Dermis blood vessel endothelial cell (primary cell): ENCODE results near the gene PATJ. TPM values are rescaled to one million over a fixed set of nuclear protein-coding genes. Genes with fewer than 3 reads are reported as not detected.
"Not testable (repeated sequence)": the region's sequence is repeated elsewhere in the genome, so short reads cannot be mapped to it uniquely, and the experiment has no call there.

Experiments used
- DNase-seq: peaks from one replicate; pipeline ENCODE4 v3.0.0; 2010
- total RNA-seq: library from RNA; depleted of rRNA; stranded (reverse); fragments of >200 nt; gene quantifications from 2 replicates; pipeline ENCODE4 v1.2.3, GENCODE V29; 2014

The PATJ gene, protein sequence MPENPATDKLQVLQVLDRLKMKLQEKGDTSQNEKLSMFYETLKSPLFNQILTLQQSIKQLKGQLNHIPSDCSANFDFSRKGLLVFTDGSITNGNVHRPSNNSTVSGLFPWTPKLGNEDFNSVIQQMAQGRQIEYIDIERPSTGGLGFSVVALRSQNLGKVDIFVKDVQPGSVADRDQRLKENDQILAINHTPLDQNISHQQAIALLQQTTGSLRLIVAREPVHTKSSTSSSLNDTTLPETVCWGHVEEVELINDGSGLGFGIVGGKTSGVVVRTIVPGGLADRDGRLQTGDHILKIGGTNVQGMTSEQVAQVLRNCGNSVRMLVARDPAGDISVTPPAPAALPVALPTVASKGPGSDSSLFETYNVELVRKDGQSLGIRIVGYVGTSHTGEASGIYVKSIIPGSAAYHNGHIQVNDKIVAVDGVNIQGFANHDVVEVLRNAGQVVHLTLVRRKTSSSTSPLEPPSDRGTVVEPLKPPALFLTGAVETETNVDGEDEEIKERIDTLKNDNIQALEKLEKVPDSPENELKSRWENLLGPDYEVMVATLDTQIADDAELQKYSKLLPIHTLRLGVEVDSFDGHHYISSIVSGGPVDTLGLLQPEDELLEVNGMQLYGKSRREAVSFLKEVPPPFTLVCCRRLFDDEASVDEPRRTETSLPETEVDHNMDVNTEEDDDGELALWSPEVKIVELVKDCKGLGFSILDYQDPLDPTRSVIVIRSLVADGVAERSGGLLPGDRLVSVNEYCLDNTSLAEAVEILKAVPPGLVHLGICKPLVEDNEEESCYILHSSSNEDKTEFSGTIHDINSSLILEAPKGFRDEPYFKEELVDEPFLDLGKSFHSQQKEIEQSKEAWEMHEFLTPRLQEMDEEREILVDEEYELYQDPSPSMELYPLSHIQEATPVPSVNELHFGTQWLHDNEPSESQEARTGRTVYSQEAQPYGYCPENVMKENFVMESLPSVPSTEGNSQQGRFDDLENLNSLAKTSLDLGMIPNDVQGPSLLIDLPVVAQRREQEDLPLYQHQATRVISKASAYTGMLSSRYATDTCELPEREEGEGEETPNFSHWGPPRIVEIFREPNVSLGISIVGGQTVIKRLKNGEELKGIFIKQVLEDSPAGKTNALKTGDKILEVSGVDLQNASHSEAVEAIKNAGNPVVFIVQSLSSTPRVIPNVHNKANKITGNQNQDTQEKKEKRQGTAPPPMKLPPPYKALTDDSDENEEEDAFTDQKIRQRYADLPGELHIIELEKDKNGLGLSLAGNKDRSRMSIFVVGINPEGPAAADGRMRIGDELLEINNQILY (N-terminal part only)
- total RNA-seq, result 5.4 and 6.1 TPM in 2 replicates

DNA sequence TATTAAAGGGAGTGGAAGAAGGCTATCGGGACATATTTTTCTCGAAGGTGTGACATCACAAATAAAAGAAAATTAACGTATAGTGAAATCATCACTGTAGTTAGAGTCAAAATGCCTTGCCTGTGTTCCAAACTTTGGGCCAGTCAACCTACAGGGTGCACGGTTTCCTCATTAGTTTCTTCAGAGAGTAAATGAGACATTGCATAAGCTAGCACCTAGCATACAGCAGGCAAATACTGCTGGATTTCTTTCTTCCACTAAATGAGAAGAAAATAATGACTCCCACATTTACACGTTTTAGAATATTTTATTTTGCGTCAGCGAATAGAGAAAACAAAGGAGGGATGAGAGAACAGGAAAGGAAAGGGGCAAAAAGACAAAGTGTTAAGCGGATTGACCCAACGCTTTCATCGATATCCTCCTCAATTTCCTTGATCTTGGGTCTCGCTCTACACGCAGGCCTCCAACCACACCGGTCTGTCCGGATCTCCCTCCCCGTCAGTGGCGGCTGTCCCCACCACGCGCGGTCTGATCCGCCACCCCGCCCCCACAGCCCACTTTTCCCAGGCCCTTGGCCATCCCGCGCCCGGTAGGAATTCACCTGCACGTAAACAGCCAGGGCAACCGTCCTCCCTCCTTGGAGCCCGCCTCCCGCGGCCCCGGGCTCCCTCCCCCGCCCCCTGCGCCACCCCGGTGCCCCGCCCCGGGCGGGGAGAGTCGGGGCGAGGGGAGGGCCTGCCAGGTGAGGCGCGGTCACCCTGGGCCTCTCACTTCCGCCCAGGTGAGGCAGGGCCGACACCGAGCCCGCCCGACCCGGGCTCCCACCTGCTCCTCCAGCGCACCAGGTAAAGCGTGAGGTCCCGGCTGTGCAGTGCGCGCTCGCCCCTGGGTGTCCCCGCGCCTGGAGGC, at the start of gene PATJ:
Gene PATJ, plus strand, starts transcription at position 770 of the 909 bp plus-strand sequence. CDS start 20,413 bp downstream, outside the sequence.
- DNase-seq, result peak; percentile 29

DNA sequence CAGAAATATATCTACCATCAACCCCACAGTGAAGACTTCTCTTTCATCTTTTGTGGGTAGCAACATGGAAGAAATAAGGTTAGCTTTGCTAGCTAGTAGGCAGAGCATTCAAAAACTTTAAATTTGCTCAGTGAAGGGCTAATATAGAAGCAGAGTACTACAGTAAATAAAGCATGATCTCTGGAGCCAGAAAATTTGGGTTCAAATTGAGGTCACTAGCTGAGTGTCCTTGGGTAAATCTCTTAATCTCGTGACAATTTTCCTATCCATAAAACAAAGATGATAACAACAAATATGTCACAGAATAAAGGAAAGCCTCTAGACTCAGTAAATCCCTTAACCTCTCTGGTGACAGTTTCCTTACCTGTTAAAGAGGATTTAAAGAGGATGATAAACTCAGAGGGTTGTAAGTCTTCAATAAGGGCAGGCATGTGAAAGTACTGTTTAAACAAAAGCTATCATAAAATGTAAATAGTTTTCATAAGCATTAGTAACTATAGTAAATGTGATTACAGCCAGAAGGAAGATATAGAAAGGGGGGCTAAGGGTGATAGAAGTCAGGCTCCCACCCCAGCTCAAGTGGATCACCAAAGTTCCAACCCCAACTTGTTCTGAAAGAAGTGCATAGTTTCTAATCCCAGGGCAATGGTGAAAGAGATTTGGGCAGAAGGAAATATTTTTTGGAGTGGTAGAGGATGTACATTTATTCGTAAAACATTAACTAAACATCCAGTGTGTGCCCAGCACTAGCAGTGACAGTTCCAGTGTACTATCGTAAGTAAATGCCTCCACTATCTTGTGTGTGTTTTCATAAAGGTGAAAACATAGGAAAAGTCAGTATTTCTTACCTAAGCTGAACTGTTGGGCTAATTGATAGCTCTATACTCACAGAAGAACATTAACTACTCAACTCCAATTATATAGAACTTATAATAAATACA, 42.1 kb upstream of the PATJ start:
- no peak for DNase-seq

DNA sequence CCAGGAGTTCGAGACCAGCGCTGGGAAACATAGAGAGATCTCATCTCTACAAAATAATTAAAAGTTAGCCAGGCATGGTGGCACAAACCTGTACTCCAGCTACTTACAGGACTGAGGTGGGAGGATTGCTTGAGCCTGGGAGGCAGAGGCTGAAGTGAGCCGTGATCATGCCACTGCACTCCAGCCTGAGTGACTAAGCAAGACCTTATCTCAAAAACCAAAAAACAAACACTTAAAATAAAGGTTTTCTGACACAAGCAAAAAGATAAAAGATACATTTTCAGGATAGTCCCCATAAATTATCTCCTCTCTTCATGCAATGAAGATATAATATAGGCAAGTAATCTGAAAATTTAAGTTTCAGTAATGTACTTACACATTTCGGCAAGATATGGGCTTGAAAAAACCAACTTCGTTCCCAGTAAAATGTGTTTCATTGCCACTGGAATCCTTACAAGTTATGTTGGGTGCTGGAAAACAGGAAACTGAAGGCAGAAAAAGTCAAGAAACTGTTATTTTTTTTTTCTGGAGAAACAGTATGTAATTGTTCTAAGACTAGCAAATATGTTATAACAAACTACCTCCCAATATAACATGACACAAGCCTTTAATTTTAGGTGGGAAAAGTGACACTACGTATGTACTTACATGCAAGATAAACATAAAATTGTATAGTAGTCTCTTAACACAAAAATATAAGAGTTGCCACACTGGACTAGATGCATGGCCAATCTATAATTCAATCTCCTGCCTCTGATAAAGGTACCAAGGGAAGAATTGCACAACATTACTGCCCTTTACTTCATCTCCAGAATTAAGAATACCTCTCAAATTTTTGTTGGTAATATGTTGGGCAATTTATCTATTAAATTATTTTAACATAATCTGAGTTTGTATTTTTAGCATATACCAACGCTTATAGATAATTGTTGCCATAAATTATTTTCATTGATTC, 33.0 kb upstream of the PATJ start:
- DNase-seq, result no peak

DNA sequence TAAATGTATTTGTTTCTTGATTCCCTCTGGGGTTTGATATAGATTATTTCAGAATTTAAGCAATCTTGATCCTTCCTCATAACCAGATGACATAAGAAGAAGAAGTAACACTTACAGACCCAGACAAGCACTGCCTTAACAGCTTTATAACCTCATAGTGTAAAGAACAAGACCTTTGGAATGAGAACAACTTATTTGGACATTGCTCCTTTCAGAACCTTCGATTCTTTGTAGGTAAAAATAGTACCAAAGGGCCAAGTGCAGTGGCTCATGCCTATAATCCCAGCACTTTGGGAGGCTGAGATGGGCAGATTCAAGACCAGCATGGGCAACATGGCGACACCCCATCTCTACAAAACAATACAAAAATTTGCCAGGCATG, 32.4 kb upstream of the PATJ start:
- DNase-seq, result no peak

DNA sequence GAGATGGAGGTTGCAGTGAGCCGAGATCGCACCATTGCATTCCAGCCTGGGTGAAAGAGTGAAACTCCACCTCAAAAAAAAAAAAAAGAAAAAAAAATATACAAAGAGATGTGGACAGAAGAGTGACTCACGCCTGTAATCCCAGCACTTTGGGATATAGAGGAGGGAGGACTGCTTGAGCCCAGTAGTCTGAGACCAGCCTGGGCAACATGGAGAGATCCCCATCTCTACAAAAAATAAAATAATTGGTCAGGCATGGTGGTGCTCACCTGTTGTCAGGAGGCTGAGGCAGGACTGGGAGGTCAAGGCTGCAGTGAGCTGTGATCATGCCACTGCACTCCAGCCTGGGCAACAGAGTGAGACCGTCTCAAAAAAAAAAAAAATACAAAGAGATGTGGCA, 31.0 kb upstream of the PATJ start:
- not testable (repeated sequence) for DNase-seq

DNA sequence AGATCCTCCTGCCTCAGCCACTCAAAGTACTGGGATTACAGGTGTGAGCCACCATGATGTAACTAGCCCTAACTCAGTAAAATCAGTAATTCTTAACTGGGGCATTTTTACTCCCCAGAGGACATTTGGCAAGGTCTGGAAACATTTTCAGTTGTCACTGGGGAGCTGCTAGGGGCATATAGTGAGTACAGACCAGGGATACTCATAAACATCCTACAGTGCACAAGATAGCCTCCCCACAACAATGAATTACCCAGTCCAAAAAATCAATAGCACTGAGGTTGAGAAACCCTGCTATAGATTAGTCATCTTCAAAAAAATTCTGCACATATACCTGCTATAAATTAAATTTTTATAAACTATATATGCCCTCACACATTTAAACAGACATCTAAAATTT, 30.3 kb upstream of the PATJ start:
- DNase-seq, result no peak

DNA sequence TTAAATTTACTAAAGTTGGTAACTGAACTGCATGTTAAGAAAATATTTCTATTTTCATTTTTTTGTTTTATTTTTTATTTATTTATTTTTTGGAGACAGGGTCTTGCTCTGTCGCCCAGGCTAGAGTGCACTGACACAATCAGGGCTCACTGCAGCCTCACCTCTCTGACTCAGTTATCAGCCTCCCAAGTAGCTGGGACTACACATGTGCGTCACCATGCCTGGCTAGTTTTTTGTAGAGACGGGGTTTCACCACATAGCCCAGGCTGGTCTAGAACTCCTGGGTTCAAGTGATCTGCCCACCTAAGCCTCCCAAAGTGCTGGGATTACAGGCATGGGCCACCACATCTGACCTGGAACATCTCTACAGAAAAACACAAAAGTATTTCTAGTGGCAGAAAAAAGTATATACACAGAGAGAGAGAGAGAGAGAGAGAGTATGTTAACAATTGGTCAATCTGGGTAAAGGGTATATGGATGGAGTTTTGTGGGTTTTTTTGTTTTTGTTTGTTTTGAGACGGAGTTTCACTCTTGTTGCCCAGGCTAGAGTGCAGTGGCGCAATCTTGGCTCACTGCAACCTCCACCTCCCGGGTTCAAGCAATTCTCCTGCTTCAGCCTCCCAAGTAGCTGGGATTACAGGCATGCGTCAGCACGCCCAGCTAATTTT, 23.1 kb upstream of the PATJ start:
- DNase-seq, result not testable (repeated sequence)

DNA sequence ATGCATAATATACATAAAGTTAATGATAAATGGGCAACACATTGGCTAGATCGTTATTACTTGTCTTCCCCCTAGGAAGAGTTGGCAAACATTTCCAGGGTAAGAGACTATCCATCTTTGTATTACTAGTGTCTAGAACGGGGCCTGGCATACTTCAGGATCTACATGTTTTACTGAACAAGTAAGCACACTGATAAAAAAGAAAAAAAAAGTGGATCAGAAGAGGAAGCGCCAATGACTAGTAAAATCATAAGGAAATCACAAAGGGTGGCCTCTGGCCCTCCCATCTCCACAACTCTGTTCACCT, 17.8 kb upstream of the PATJ start:
- DNase-seq, result peak; percentile 26

DNA sequence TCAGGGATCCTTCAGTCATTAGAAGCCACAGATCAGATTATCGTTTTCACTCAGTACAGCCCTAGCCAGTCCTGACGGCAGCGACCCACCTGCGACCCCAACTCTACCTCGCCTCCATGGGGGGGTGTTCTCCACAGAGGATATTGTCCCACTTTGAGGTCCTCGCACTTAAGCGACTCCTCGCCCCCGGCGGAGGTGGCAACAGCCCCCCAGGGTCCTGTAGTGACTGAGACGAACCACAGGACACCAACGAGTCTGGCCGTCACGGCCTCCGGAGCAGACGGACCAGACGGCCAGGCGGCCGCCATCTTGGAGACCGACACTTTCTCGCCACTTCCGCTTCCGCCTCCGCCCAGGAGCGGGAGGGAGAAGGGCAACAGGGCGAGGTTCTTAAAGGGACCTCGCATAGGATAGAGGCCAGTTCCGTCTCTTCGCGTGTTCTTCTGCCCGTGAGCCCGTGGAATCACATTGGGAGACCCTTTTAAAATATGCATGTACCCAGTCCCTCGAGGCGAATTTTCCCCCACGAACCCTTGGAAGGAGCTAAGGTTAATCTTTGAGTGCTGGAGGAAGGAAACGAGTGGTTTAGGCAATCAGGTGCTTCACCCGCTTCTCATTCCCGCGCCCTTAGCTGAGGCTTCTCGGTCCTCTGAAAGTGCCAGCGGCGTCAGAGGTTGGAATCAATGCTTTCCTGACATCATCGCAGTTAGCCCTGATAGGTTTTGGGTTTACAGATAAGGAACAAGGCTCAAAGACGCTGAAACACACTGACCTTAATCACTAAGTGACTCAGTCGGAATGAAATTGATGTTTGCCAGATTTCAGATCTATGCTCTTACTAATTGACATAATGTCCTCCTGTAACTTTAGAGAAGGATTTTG, 17.2 kb upstream of the PATJ start, which contains the start of gene TM2D1:
Gene TM2D1, minus strand, starts transcription at position 329 of the 882 bp plus-strand sequence. Its CDS starts 21 bp downstream, at position 308.
- DNase-seq, result peak; percentile 92

DNA sequence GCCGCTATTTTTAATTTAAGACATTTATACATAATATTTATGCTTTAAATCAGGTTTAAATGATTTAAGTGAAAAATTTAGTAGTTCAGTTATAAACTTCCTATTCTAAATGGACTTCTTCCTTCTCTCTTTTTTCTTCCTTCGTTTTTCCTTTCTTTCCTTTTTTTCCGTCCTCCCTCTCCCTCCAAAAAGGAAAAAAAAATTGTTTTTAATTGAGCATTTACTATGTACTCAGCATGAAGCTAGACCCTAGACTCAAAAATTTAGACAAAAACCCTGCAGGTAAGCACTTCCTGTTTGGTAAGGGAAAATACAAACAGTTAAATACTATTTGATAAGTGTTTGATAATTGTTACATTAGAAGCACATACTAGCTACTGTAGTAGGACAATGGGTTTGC, 14.7 kb upstream of the PATJ start:
- DNase-seq, result no peak

DNA sequence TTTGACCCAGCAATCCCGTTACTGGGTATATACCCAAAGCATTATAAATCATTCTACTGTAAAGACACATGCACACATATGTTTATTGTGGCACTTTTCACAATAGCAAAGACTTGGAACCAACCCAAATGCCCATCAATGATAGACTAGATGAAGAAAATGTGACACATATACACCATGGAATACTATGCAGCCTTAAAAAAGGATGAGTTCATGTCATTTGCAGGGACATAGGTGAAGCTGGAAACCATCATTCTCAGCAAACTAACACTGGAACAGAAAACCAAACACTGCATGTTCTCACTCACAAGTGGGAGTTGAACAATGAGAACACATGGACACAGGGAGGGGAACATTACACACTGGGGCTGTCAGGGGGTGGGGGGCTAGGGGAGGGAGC, 11.6 kb upstream of the PATJ start:
- DNase-seq, result not testable (repeated sequence)

DNA sequence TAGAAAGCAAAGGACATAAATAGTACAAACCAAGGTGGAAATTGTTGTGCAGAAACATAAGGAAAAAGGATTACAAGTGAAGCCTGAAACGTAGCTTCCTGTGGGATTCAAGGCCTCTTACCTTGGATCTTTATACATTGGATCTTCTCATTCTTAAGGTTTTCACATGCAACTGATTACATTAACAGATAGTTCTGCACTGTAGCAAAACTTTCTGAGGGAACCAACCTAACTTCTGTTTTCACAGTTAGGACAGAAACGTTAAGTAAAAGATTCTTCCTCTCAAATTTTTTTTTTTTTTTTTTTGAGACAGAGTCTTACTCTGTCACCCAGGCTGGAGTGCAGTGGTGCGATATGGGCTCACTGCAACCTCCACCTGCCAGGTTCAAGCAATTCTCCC, 9.6 kb upstream of the PATJ start:
- DNase-seq, result no peak

DNA sequence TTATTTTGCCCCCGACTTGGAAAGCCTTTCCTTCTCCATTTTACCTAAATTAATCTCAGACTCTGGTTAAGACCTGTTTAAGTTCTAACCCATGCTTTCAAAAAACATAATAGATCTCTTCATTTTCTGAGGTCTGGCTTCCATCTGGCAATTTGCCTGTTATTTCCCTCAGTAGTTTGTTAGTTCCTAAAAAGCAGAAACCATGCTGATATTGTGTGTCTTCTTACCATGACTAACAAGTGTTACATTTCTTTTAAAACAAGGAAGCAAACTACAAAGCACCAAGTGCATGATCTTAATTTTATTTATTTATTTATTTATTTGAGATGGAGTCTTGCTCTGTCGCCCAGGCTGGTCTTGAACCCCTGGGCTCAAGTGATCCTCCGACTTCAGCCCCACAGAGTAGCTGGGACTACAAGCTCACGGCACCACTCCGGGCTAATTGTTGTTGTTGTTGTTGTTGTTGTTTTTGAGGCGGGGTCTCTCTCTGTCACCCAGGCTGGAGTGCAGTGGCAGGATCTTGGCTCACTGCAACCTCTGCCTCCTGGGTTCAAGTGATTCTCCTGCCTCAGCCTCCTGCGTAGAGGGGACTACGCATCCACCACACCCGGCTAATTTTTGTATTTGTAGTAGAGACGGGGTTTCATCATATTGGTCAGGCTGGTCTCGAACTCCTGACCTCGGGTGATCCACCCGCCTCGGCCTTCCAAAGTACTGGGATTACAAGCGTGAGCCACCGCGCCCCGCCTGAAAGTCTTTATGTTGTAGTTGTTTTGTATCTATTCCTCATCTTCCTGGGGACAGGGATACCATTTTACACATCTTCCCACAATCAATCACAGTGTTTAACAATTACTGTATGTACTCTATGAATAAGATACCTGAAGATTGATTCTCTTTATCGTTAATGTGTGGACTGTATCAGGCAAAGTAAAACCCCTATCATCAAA, 1.3 kb upstream of the PATJ start:
- no peak for DNase-seq

DNA sequence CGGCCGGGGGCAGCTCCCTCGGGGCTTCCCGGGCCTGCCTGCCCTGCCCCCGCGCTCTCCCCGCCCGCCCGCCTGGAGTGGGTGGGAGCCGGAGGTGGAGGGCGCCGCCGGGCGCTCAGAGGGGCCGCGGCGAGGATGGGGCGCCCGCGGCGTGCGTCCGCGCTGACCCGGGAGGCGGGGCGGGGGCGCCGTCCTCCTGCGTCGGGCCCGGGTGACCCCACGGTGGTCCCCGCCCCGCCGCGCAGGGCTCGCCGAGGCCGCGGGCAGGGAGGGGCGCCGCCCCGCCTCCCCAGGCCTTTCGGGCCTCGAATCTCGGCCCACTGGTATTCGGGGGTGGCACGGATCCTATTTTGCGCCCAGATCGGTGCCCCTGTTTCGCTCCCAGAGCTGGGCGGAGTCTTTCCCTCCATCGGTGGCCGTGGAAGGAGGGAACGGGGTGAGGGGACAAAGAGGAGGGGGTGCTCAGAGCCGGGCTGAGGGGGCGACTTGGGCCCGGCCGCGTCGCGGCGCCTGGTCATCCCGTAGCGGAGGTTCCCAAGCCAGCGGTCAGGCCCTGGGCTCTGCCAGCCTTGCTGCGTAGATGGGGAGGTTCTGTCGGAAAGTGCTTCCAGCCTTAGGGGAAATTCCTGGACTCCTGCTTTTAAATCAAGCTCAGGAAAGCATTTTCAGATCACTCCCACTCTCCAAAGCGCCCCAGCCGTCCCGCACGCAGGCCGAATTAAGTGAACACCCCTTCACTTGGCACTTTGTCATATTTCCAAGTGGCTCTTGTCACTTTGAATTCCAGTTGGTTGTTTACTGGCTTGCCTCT, 545 bp downstream of the PATJ start:
- peak; percentile 54 for DNase-seq

DNA sequence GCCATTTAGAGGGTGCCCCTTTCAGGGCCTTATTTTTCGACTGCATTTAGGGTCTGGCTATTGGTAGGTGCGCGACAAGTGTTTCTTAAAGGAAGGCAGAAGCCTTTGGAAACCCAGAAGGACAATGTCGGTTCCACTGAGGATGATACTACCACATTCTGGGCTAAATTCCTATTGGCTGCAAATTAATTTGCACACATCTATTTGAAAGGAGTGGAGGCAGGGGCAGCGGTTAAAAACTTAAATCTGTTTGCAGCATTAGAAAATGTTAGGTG, 1.1 kb downstream of the PATJ start:
- DNase-seq, result no peak
